GM12878 (cell line): ENCODE measurements around the gene FGF14. TPM values are rescaled to one million over a fixed set of nuclear protein-coding genes. Genes with fewer than 3 reads are reported as not detected.

Experiments
- ATAC-seq: fragments of 200-7000 bp; cut with Tn5 transposase; 3 replicates; pipeline ENCODE4 v1.9.1; 2020; ENCODE audit warnings: mild to moderate bottlenecking, moderate library complexity
- BruUV-seq: library from RNA; stranded (reverse); fragments of 400-500 nt; replicated peaks from 2 replicates; lab custom pipeline; 2021; lab: Mats Ljungman, UMichigan
- CTCF ChIA-PET: fragments of 300-600 bp; sonication (Branson Sonifier 250); formaldehyde crosslinking; extraction: SDS; loops from one replicate; lab custom pipeline; 2021; ENCODE audit warnings: inconsistent platforms; lab: Yijun Ruan, JAX
- POLR2A ChIA-PET: fragments of 350-600 bp; formaldehyde crosslinking; extraction: SDS; loops from one replicate; lab custom pipeline; 2021; ENCODE audit warnings: inconsistent platforms; lab: Charles Lee
- RAD21 ChIA-PET: fragments of 300-600 bp; sonication (Branson Sonifier 250); formaldehyde crosslinking; loops from one replicate; lab custom pipeline; 2023; ENCODE audit warnings: antibody characterized with exemption; ENCODE audit not compliant: unreplicated experiment; lab: Charles Lee
- SMC1A ChIA-PET: fragments of 300-600 bp; sonication (Branson Sonifier 250); formaldehyde crosslinking; loops from one replicate; lab custom pipeline; 2023; ENCODE audit not compliant: unreplicated experiment, uncharacterized antibody; lab: Charles Lee
- DNase-seq: peaks from one replicate; pipeline ENCODE4 v3.0.0-alpha.2; 2011; ENCODE audit warnings: low read depth, low spot score
- FAIRE-seq: peaks from 3 replicates; lab custom pipeline; 2011; peaks lifted over from hg19 to GRCh38; lab: Jason Lieb, UNC
- H2AFZ ChIP-seq: 2 replicates; pipeline ENCODE4 v1.6.0; 2011; ENCODE audit warnings: low read depth, low read length, control low read depth; ENCODE audit not compliant: control insufficient read depth
- H3K27ac ChIP-seq: 2 replicates; pipeline ENCODE4 v1.5.1; 2011; ENCODE audit warnings: control low read depth; ENCODE audit not compliant: control insufficient read depth, insufficient read depth
- H3K27me3 ChIP-seq, 2 experiments: replicated peaks in 1 of 2; 2 replicates each; pipeline versions ENCODE4 v1.6.0 to v1.6.1; 2011; ENCODE audit warnings: low read length in 1 of 2; ENCODE audit not compliant: control insufficient read depth in 2 of 2, insufficient read depth in 2 of 2
- H3K36me3 ChIP-seq, 2 experiments: 2 replicates each; pipeline ENCODE4 v1.5.1; 2011; ENCODE audit warnings: low read length in 1 of 2; ENCODE audit not compliant: control insufficient read depth in 2 of 2, insufficient read depth in 2 of 2
- H3K4me1 ChIP-seq: 2 replicates; pipeline ENCODE4 v1.6.1; 2011; ENCODE audit warnings: mild to moderate bottlenecking, low read length, moderate library complexity, mixed read lengths; ENCODE audit not compliant: control insufficient read depth, insufficient read depth
- H3K4me2 ChIP-seq: 2 replicates; pipeline ENCODE4 v1.6.0; 2011; ENCODE audit warnings: control low read depth; ENCODE audit not compliant: control insufficient read depth, insufficient read depth
- H3K4me3 ChIP-seq: fragments of 200-600 bp; sonication (generic); 2 replicates; pipeline ENCODE4 v1.5.1; 2016
- H3K79me2 ChIP-seq: 2 replicates; pipeline ENCODE4 v1.6.0; 2011; ENCODE audit warnings: low read length; ENCODE audit not compliant: control insufficient read depth, insufficient read depth
- H3K9ac ChIP-seq: 2 replicates; pipeline ENCODE4 v1.8.0; 2011; ENCODE audit warnings: low read length, control low read depth, mixed read lengths; ENCODE audit not compliant: control insufficient read depth, insufficient read depth
- H3K9me3 ChIP-seq: replicated peaks from 3 replicates; pipeline ENCODE4 v1.5.1; 2011; ENCODE audit warnings: mild to moderate bottlenecking, low read length; ENCODE audit not compliant: control insufficient read depth, insufficient read depth
- H4K20me1 ChIP-seq: 2 replicates; pipeline ENCODE4 v1.6.0; 2011; ENCODE audit not compliant: control insufficient read depth, insufficient read depth
- ATF3 ChIP-seq: IDR thresholded peaks from 2 replicates; pipeline ENCODE4 v1.6.1; 2011; ENCODE audit warnings: low read depth, mild to moderate bottlenecking, low read length, moderate library complexity, borderline replicate concordance; ENCODE audit errors: extremely low read depth
- ATF7 ChIP-seq: fragments of 450-650 bp; IDR thresholded peaks from 2 replicates; pipeline ENCODE4 v1.6.1; 2016; ENCODE audit warnings: low read depth, mild to moderate bottlenecking
- CEBPB ChIP-seq, 2 experiments: fragments of 150-350 bp in 1 of 2; IDR thresholded peaks; 2 replicates each; pipeline ENCODE4 v1.6.1; 2012 to 2014; ENCODE audit warnings: low read depth in 2 of 2, low read length in 2 of 2, borderline replicate concordance in 1 of 2, inconsistent platforms in 1 of 2
- E2F8 ChIP-seq: fragments of 450-650 bp; IDR thresholded peaks from 2 replicates; pipeline ENCODE4 v1.6.1; 2018; ENCODE audit warnings: mild to moderate bottlenecking, low read depth, moderate library complexity; ENCODE audit not compliant: partially characterized antibody
- EED ChIP-seq: sonication (generic); IDR thresholded peaks from 2 replicates; pipeline ENCODE4 v1.6.1; 2016; ENCODE audit warnings: antibody characterized with exemption, low read depth
- HDGF ChIP-seq: fragments of 450-650 bp; IDR thresholded peaks from 2 replicates; pipeline ENCODE4 v1.6.1; 2016; ENCODE audit warnings: antibody characterized with exemption
- HSF1 ChIP-seq: fragments of 150-350 bp; IDR thresholded peaks from 2 replicates; pipeline ENCODE4 v1.6.1; 2014; ENCODE audit warnings: mild to moderate bottlenecking, low read depth, low read length
- IRF4 ChIP-seq: IDR thresholded peaks from 2 replicates; pipeline ENCODE4 v1.6.1; 2011; ENCODE audit warnings: low read depth, low read length
- KLF5 ChIP-seq: fragments of 450-650 bp; IDR thresholded peaks from 2 replicates; pipeline ENCODE4 v1.6.1; 2014; ENCODE audit warnings: mild to moderate bottlenecking; ENCODE audit not compliant: partially characterized antibody
- LARP7 ChIP-seq: fragments of 450-650 bp; IDR thresholded peaks from 2 replicates; pipeline ENCODE4 v1.6.1; 2017; ENCODE audit warnings: mild to moderate bottlenecking
- MAX ChIP-seq: IDR thresholded peaks from 2 replicates; pipeline ENCODE4 v1.6.1; 2012; ENCODE audit warnings: low read depth, low read length, improper control_type of control experiment
- MEF2A ChIP-seq: IDR thresholded peaks from 2 replicates; pipeline ENCODE4 v1.6.1; 2011; ENCODE audit warnings: low read depth, mild to moderate bottlenecking, low read length, moderate library complexity; ENCODE audit not compliant: insufficient read depth
- MYB ChIP-seq: fragments of 150-350 bp; IDR thresholded peaks from 2 replicates; pipeline ENCODE4 v1.6.1; 2014; ENCODE audit warnings: mild to moderate bottlenecking, low read depth, low read length, borderline replicate concordance
- PAX5 ChIP-seq: IDR thresholded peaks from 2 replicates; pipeline ENCODE4 v1.6.1; 2011; ENCODE audit warnings: low read depth, low read length, borderline replicate concordance
- POLR2AphosphoS2 ChIP-seq: IDR thresholded peaks from 2 replicates; pipeline ENCODE4 v1.6.1; 2011; ENCODE audit warnings: low read depth, mild to moderate bottlenecking, low read length, improper control_type of control experiment, moderate library complexity
- RBBP5 ChIP-seq: fragments of 200-600 bp; sonication (generic); conservative IDR thresholded peaks from 2 replicates; pipeline ENCODE4 v1.6.1; 2016
- SIN3A ChIP-seq: IDR thresholded peaks from 2 replicates; pipeline ENCODE4 v1.6.1; 2012; ENCODE audit warnings: low read depth, low read length, improper control_type of control experiment
- YBX1 ChIP-seq: fragments of 450-650 bp; IDR thresholded peaks from 2 replicates; pipeline ENCODE4 v1.6.1; 2016; ENCODE audit warnings: antibody characterized with exemption
- WGBS: methylation state at CpG from one replicate; pipeline ENCODE4 v1.1.6; 2016; ENCODE audit warnings: low lambda C conversion rate; ENCODE audit not compliant: insufficient replicate concordance, insufficient coverage; ENCODE audit errors: missing lambda C conversion rate; 5-methylcytosine and 5-hydroxymethylcytosine counted together
- in situ Hi-C: fragments of 300-500 bp; cut with MboI; formaldehyde crosslinking; loops from 9 replicates; pipeline ENCODE4 v1.14.3; 2018; ENCODE audit warnings: mixed read lengths
- intact Hi-C: fragments of 100-400 bp; cut with micrococcal nuclease; formaldehyde crosslinking; loops from one replicate; pipeline ENCODE4 v1.14.2; 2022; ENCODE audit not compliant: unreplicated experiment
- polyA plus RNA-seq, 11 experiments: library from polyadenylated mRNA; depleted of rRNA in 4 of 11; unstranded in 6 of 11; stranded (reverse) in 5 of 11; fragments of >200 nt; fragmentation: Nextera tagmentation in 4 of 11; fragmentation: Illumina TruSeq in 1 of 11; extraction: Ambion mirVana in 4 of 11; extraction: Trizol in 1 of 11; gene quantifications; 1 replicate in 1 of 11; 2 replicates in 10 of 11; pipeline versions ENCODE4 v1.2.1 to v1.2.3, GENCODE V29; 2011 to 2016; ENCODE audit warnings: inconsistent platforms in 2 of 11, missing spikeins in 2 of 11, low read depth in 1 of 11
- total RNA-seq, 4 experiments: library from RNA; depleted of rRNA in 3 of 4; stranded (reverse); fragments of >200 nt in 3 of 4; fragmentation: Illumina TruSeq in 1 of 4; extraction: Trizol in 1 of 4; gene quantifications; 2 replicates each; pipeline versions ENCODE4 v1.2.1 to v1.2.3, GENCODE V29; 2013 to 2021

Gene FGF14
- total and polyA plus RNA-seq, 10 of the 15 experiments (the other 5 are each of a cell fraction or from before 2014, with no cell fraction given): under 0.01 to 0.44 (median 0.04) TPM

GRCh38 chr13:101915755-101916107 is 486.1 kb downstream of the FGF14 start:
- H3K27ac ChIP-seq: no peak overlapping the region
- ChIA-PET RAD21 (no interaction called here), CTCF (no interaction called here), POLR2A (no interaction called here), SMC1A (no interaction called here)
- WGBS: 31% methylated on average over 12 of the region's 13 CpGs
- H3K79me2 ChIP-seq: no peaks in the 10 kb centered on the region
- intact Hi-C loops (no loop called here), in situ Hi-C loops (no loop called here)
- H3K4me3 ChIP-seq: no peak overlapping the region
- ATAC-seq (no peak), FAIRE-seq (no peak), DNase-seq (no peak)
- no peak for TF ChIP-seq KLF5
- no peak for TF ChIP-seq PAX5
- no peak for TF ChIP-seq RBBP5
- no peak for TF ChIP-seq EED
- no peak for TF ChIP-seq MYB
- TF ChIP-seq E2F8: no peak
- no peak for TF ChIP-seq YBX1
- no peak for TF ChIP-seq HSF1
- no peak for TF ChIP-seq MEF2A
- TF ChIP-seq MAX: no peak
- TF ChIP-seq POLR2AphosphoS2: no peak
- no peak for TF ChIP-seq ATF3
- TF ChIP-seq LARP7: no peak
- TF ChIP-seq ATF7: no peak
- TF ChIP-seq SIN3A: no peak
- TF ChIP-seq HDGF: no peak
- TF ChIP-seq CEBPB (IDR thresholded peaks at IDR 0.05; ENCODE audit: borderline replicate concordance in 1 of 2, low read depth in 2 of 2, low read length in 2 of 2): no peak
- TF ChIP-seq IRF4: no peak
- no peaks in the 10 kb centered on the region for H3K9me3 ChIP-seq
- no peak overlapping the region for H3K9ac ChIP-seq
- H3K4me1 ChIP-seq: no peaks in the 10 kb centered on the region
- peaks cover 4 to 11% of the 10 kb centered on the region in 2 experiments for H3K27me3 ChIP-seq
- H4K20me1 ChIP-seq: no peaks in the 10 kb centered on the region
- no TSS peak for BruUV-seq
- H3K36me3 ChIP-seq: no peaks in the 10 kb centered on the region
- no peak overlapping the region for H2AFZ ChIP-seq
- H3K4me2 ChIP-seq: no peak overlapping the region
